T-helper 9 cell (primary cell): Measurements from ENCODE around the gene PRAMEF13.
"Not testable (repeated sequence)": the region's sequence is repeated elsewhere in the genome, so short reads cannot be mapped to it uniquely, and the experiment has no call there.

Source experiments
- DNase-seq: peaks from one replicate; pipeline ENCODE4 v3.0.0-alpha.2; 2020
- total RNA-seq, 2 donors: gene quantifications; one replicate each; lab custom pipeline; 2026; lab: John Stamatoyannopoulos, UW

Gene PRAMEF13
- total RNA-seq = 0 reads per million in 2 donors

GRCh38 chr1:13201309-13201708 is at the start of gene PRAMEF13:
TSS of gene PRAMEF13 (minus strand) at chr1:13201409. CDS start at chr1:13199589, 1,820 bp downstream.
- not testable (repeated sequence) for DNase-seq

- not testable (repeated sequence) for DNase-seq
Observed at GRCh38 chr1:13247122-13247521, 45.9 kb upstream of the PRAMEF13 start.

GRCh38 chr1:13246554-13246871 is 45.3 kb upstream of the PRAMEF13 start:
- not testable (repeated sequence) for DNase-seq

- DNase-seq = not testable (repeated sequence)
Observed at GRCh38 chr1:13245841-13246553, 44.8 kb upstream of the PRAMEF13 start.

GRCh38 chr1:13243536-13244263 is 42.5 kb upstream of the PRAMEF13 start:
- not testable (repeated sequence) for DNase-seq

- DNase-seq = not testable (repeated sequence)
Observed at GRCh38 chr1:13239633-13240032, 38.4 kb upstream of the PRAMEF13 start.

GRCh38 chr1:13237572-13237971 is 36.4 kb upstream of the PRAMEF13 start:
- DNase-seq = not testable (repeated sequence)

GRCh38 chr1:13234057-13234456 is 32.8 kb upstream of the PRAMEF13 start:
- DNase-seq = not testable (repeated sequence)

- not testable (repeated sequence) for DNase-seq
Observed at GRCh38 chr1:13232056-13232455, 30.8 kb upstream of the PRAMEF13 start.

- DNase-seq = not testable (repeated sequence)
Observed at GRCh38 chr1:13231061-13231750, 30.0 kb upstream of the PRAMEF13 start.

GRCh38 chr1:13230601-13231000 is 29.4 kb upstream of the PRAMEF13 start:
- not testable (repeated sequence) for DNase-seq

- not testable (repeated sequence) for DNase-seq
Observed at GRCh38 chr1:13230096-13230495, 28.9 kb upstream of the PRAMEF13 start.

- DNase-seq = peak; percentile 15
Observed at GRCh38 chr1:13228343-13228781, 27.2 kb upstream of the PRAMEF13 start.

- not testable (repeated sequence) for DNase-seq
Observed at GRCh38 chr1:13227271-13228055, 26.3 kb upstream of the PRAMEF13 start.

- DNase-seq = not testable (repeated sequence)
Observed at GRCh38 chr1:13225675-13226204, 24.5 kb upstream of the PRAMEF13 start, which contains the start of gene PRAMEF18. TSS of gene PRAMEF18 (minus strand) at chr1:13226154. CDS start at chr1:13226106, 48 bp downstream.

GRCh38 chr1:13224480-13225060 is 23.4 kb upstream of the PRAMEF13 start:
- no peak for DNase-seq

GRCh38 chr1:13222788-13223187 is 21.6 kb upstream of the PRAMEF13 start:
- not testable (repeated sequence) for DNase-seq

GRCh38 chr1:13219203-13219602 is 18.0 kb upstream of the PRAMEF13 start:
- DNase-seq = not testable (repeated sequence)

GRCh38 chr1:13216619-13217018 is 15.4 kb upstream of the PRAMEF13 start:
- DNase-seq = not testable (repeated sequence)

- DNase-seq = not testable (repeated sequence)
Observed at GRCh38 chr1:13208712-13209111, 7.5 kb upstream of the PRAMEF13 start.

- not testable (repeated sequence) for DNase-seq
Observed at GRCh38 chr1:13171548-13171947, 29.7 kb downstream of the PRAMEF13 start, which contains the start of gene PRAMEF9. TSS of gene PRAMEF9 (plus strand) at chr1:13171848. CDS start at chr1:13175281, 3,433 bp downstream.
